ENCODE data around the gene SLC9A8. TPM values are rescaled to one million over a fixed set of nuclear protein-coding genes. Genes with fewer than 3 reads are reported as not detected.
"Not testable (repeated sequence)": the region's sequence is repeated elsewhere in the genome, so short reads cannot be mapped to it uniquely, and the experiment has no call there.

The SLC9A8 gene
- polyA plus RNA-seq, 4 donors = 7.5 to 12.0 (median 9.8) TPM

- no peak for DNase-seq (ENCODE audit: low read depth in 4 of 4, low spot score in 2 of 4)
Observed at GRCh38 chr20:49891476-49892110, 79.0 kb downstream of the SLC9A8 start.

- no peak for DNase-seq (ENCODE audit: low read depth in 4 of 4, low spot score in 2 of 4)
Observed at GRCh38 chr20:49892260-49892659, 79.6 kb downstream of the SLC9A8 start.

- DNase-seq (ENCODE audit: low read depth in 4 of 4, low spot score in 2 of 4) = no peak
Observed at GRCh38 chr20:49892817-49893216, 80.2 kb downstream of the SLC9A8 start.

GRCh38 chr20:49893242-49894072 is 80.8 kb downstream of the SLC9A8 start:
- no peak for DNase-seq (ENCODE audit: low read depth in 4 of 4, low spot score in 2 of 4)

GRCh38 chr20:49894073-49894470 is 81.4 kb downstream of the SLC9A8 start:
- no peak for DNase-seq (ENCODE audit: low read depth in 4 of 4, low spot score in 2 of 4)

- DNase-seq (ENCODE audit: low read depth in 4 of 4, low spot score in 2 of 4) = not testable (repeated sequence)
Observed at GRCh38 chr20:49895474-49896093, 83.0 kb downstream of the SLC9A8 start.

GRCh38 chr20:49896204-49896603 is 83.6 kb downstream of the SLC9A8 start:
- no peak for DNase-seq (ENCODE audit: low read depth in 4 of 4, low spot score in 2 of 4)

GRCh38 chr20:49899541-49900383 is 87.1 kb downstream of the SLC9A8 start:
- DNase-seq (ENCODE audit: low read depth in 4 of 4, low spot score in 2 of 4) = no peak

- no peak for DNase-seq (ENCODE audit: low read depth in 4 of 4, low spot score in 2 of 4)
Observed at GRCh38 chr20:49901588-49901987, 89.0 kb downstream of the SLC9A8 start.

- no peak for DNase-seq (ENCODE audit: low read depth in 4 of 4, low spot score in 2 of 4)
Observed at GRCh38 chr20:49904440-49905214, 92.0 kb downstream of the SLC9A8 start.

- no peak for DNase-seq (ENCODE audit: low read depth in 4 of 4, low spot score in 2 of 4)
Observed at GRCh38 chr20:49905415-49906091, 92.9 kb downstream of the SLC9A8 start.

- DNase-seq (ENCODE audit: low read depth in 4 of 4, low spot score in 2 of 4) = no peak
Observed at GRCh38 chr20:49906101-49906604, 93.5 kb downstream of the SLC9A8 start.

- no peak for DNase-seq (ENCODE audit: low read depth in 4 of 4, low spot score in 2 of 4)
Observed at GRCh38 chr20:49906615-49907154, 94.1 kb downstream of the SLC9A8 start.

- DNase-seq (ENCODE audit: low read depth in 4 of 4, low spot score in 2 of 4) = no peak
Observed at GRCh38 chr20:49907405-49908257, 95.0 kb downstream of the SLC9A8 start.

- no peak for DNase-seq (ENCODE audit: low read depth in 4 of 4, low spot score in 2 of 4)
Observed at GRCh38 chr20:49908258-49908565, 95.6 kb downstream of the SLC9A8 start.

- no peak for DNase-seq (ENCODE audit: low read depth in 4 of 4, low spot score in 2 of 4)
Observed at GRCh38 chr20:49909499-49910339, 97.1 kb downstream of the SLC9A8 start.

- DNase-seq (ENCODE audit: low read depth in 4 of 4, low spot score in 2 of 4) = no peak
Observed at GRCh38 chr20:49910340-49910706, 97.7 kb downstream of the SLC9A8 start.
